ENCODE results near the gene SMARCA4.
A peak's percentile ranks its signal among the peaks of the same experiment; 100 is the strongest.

SMARCA4 gene

GRCh38 chr19:10960314-10961072 lies at the start of gene SMARCA4:
Gene SMARCA4 (plus strand): TSS chr19:10961030. CDS start chr19:10984152, 23,122 bp downstream.
- DNase-seq (ENCODE audit: low read depth) = peak; percentile 97

- DNase-seq (ENCODE audit: low read depth) = no peak
Observed at GRCh38 chr19:10911579-10912363, 49.1 kb upstream of the SMARCA4 start.

- DNase-seq (ENCODE audit: low read depth) = no peak
Observed at GRCh38 chr19:10912619-10913018, 48.2 kb upstream of the SMARCA4 start.

- no peak for DNase-seq (ENCODE audit: low read depth)
Observed at GRCh38 chr19:10913716-10914340, 47.0 kb upstream of the SMARCA4 start.

GRCh38 chr19:10915130-10916091 lies 45.4 kb upstream of the SMARCA4 start:
- peak; percentile 95 for DNase-seq (ENCODE audit: low read depth)

- DNase-seq (ENCODE audit: low read depth) = no peak
Observed at GRCh38 chr19:10916602-10917001, 44.2 kb upstream of the SMARCA4 start.

GRCh38 chr19:10918359-10918758 lies 42.5 kb upstream of the SMARCA4 start:
- DNase-seq (ENCODE audit: low read depth) = no peak

GRCh38 chr19:10919352-10920287 lies 41.2 kb upstream of the SMARCA4 start:
- no peak for DNase-seq (ENCODE audit: low read depth)

- DNase-seq (ENCODE audit: low read depth) = no peak
Observed at GRCh38 chr19:10920288-10920655, 40.6 kb upstream of the SMARCA4 start.

GRCh38 chr19:10920781-10921180 lies 40.0 kb upstream of the SMARCA4 start:
- no peak for DNase-seq (ENCODE audit: low read depth)

GRCh38 chr19:10921199-10921909 lies 39.5 kb upstream of the SMARCA4 start:
- DNase-seq (ENCODE audit: low read depth) = no peak

- DNase-seq (ENCODE audit: low read depth) = no peak
Observed at GRCh38 chr19:10921910-10922637, 38.8 kb upstream of the SMARCA4 start.

GRCh38 chr19:10922638-10923014 lies 38.2 kb upstream of the SMARCA4 start:
- DNase-seq (ENCODE audit: low read depth) = no peak

- no peak for DNase-seq (ENCODE audit: low read depth)
Observed at GRCh38 chr19:10923260-10924112, 37.3 kb upstream of the SMARCA4 start.

- no peak for DNase-seq (ENCODE audit: low read depth)
Observed at GRCh38 chr19:10924597-10924996, 36.2 kb upstream of the SMARCA4 start.

- DNase-seq (ENCODE audit: low read depth) = no peak
Observed at GRCh38 chr19:10927730-10928562, 32.9 kb upstream of the SMARCA4 start.

All from ELR (cell line).